ENCODE measurements around the gene RTN4RL1. TPM values are rescaled to one million over a fixed set of nuclear protein-coding genes. Genes with fewer than 3 reads are reported as not detected.

The RTN4RL1 gene
- total and polyA plus RNA-seq, 2 of the 4 experiments (the other 2 are of a cell fraction), result under 0.01 to 0.03 TPM

- in situ Hi-C loops (cut with MboI; ENCODE audit: low sequenced_read_pairs) (no loop called here), intact Hi-C loops (cut with micrococcal nuclease) (no loop called here), dilution Hi-C loops (cut with HindIII; ENCODE audit: low sequenced_read_pairs, unreplicated experiment) (no loop called here)
- Histone ChIP-seq H3K9me1 (ENCODE audit: insufficient read depth, low read length) (peaks cover 9% of the 10 kb centered on the region), H3K18ac (ENCODE audit: low read depth, low read length) (no peak overlapping the region), H4K20me1 (ENCODE audit: insufficient read depth, low read length) (no peaks in the 10 kb centered on the region), H3K4me1 (ENCODE audit: control insufficient read depth, insufficient read depth, low read length) (peaks cover 7% of the 10 kb centered on the region; the same call in 1 of the 2 replicates), H4K8ac (ENCODE audit: low read depth in 2 of 2, low read length in 2 of 2) (no peak overlapping the region), H3K9ac (ENCODE audit: low read depth, low read length) (no peak overlapping the region), H2BK120ac (ENCODE audit: low read depth, low read length) (0 out of 2 replicates have a peak overlapping the region, but pooled peaks have one; percentile 19), H3K14ac (replicated peaks; ENCODE audit: low read depth, low read length) (no peak overlapping the region), H3K27ac (ENCODE audit: insufficient read depth, low read length) (no peak overlapping the region), H2AK5ac (ENCODE audit: low read depth, low read length) (peak overlapping the region; percentile 0; the same call in 1 of the 2 replicates), H2BK15ac (ENCODE audit: low read depth, low read length) (peak overlapping the region; percentile 36; the same call in 1 of the 3 replicates), H2BK20ac (ENCODE audit: low read depth, low read length) (no peak overlapping the region), H3K36me3 (ENCODE audit: control insufficient read depth, insufficient read depth, low read length) (no peaks in the 10 kb centered on the region), H2BK5ac (ENCODE audit: low read depth, low read length, poor library complexity, severe bottlenecking) (no peak overlapping the region), H2AK9ac (replicated peaks; ENCODE audit: low read depth, low read length, poor library complexity) (no peak overlapping the region), H3K4ac (ENCODE audit: low read depth, low read length) (0 out of 2 replicates have a peak overlapping the region, but pooled peaks have one; percentile 19), H2AFZ (replicated peaks; ENCODE audit: low read length, poor library complexity) (peak overlapping the region; percentile 45), H4K5ac (ENCODE audit: low read depth, low read length) (no peak overlapping the region), H3K56ac (ENCODE audit: extremely low read depth, insufficient read depth, low read length) (no peak overlapping the region), H4K91ac (ENCODE audit: insufficient read depth, low read depth, low read length) (no peak overlapping the region), H3K9me3 (ENCODE audit: control insufficient read depth, insufficient read depth, low read length) (no peaks in the 10 kb centered on the region), H3K23ac (ENCODE audit: low read depth, low read length) (no peak overlapping the region), H3K27me3 (ENCODE audit: control insufficient read depth, insufficient read depth, low read length) (peaks cover 12% of the 10 kb centered on the region; the same call in 1 of the 2 replicates), H3K79me1 (ENCODE audit: low read depth in 1 of 2, low read length in 2 of 2) (no peaks in the 10 kb centered on the region), H3K4me3 (ENCODE audit: insufficient read depth, low read depth, low read length) (no peak overlapping the region), H3K4me2 (ENCODE audit: low read depth, low read length) (no peak overlapping the region)
- BruUV-seq (replicated peaks), result no TSS peak
- no peak for ATAC-seq (ENCODE audit: low read depth)
- ChIA-PET POLR2A (ENCODE audit: unreplicated experiment) (no interaction called here), CTCF (no interaction called here)
- DNase-seq, result no peak
- 88% methylated on average over 8 of the region's 18 CpGs; no CpG with 5 or more reads in 1 of the 2 experiments for WGBS, 2 experiments (ENCODE audit: extremely low coverage in 2 of 2, insufficient read length in 1 of 2)
- TF ChIP-seq POLR2A (IDR thresholded peaks at IDR 0.05; ENCODE audit: low read depth, low read length), result no peak
- no peak for TF ChIP-seq CTCF (conservative IDR thresholded peaks at IDR 0.05; ENCODE audit: low read depth, low read length)
- TF ChIP-seq MAZ (IDR thresholded peaks at IDR 0.05; ENCODE audit: borderline replicate concordance, low read depth, low read length), result no peak
- no peak for TF ChIP-seq RFX5 (IDR thresholded peaks at IDR 0.05; ENCODE audit: low read depth, low read length)
- no peak for TF ChIP-seq BHLHE40 (IDR thresholded peaks at IDR 0.05; ENCODE audit: low read depth, low read length)
- TF ChIP-seq MXI1 (IDR thresholded peaks at IDR 0.05; ENCODE audit: borderline replicate concordance, low read depth, low read length), result no peak
- TF ChIP-seq SMC3 (IDR thresholded peaks at IDR 0.05; ENCODE audit: low read depth, low read length), result no peak
- TF ChIP-seq CEBPB (IDR thresholded peaks at IDR 0.05; ENCODE audit: low read depth, low read length), result no peak
- no peak for TF ChIP-seq RCOR1 (IDR thresholded peaks at IDR 0.05; ENCODE audit: insufficient replicate concordance, low read length)
- TF ChIP-seq CHD1 (IDR thresholded peaks at IDR 0.05; ENCODE audit: low read depth, low read length), result no peak
- no peak for TF ChIP-seq NFE2L2 (IDR thresholded peaks at IDR 0.05; ENCODE audit: low read depth, low read length)
- TF ChIP-seq FOS (IDR thresholded peaks at IDR 0.05; ENCODE audit: low read depth, low read length), result no peak
- TF ChIP-seq USF2 (IDR thresholded peaks at IDR 0.05; ENCODE audit: low read depth, low read length), result no peak
- no peak for TF ChIP-seq ELK1 (IDR thresholded peaks at IDR 0.05; ENCODE audit: borderline replicate concordance, low read depth, low read length)
- TF ChIP-seq RAD21 (IDR thresholded peaks at IDR 0.05; ENCODE audit: low read length), result no peak
- TF ChIP-seq MAFK (IDR thresholded peaks at IDR 0.05; ENCODE audit: low read depth, low read length), result no peak
Observed at GRCh38 chr17:1986783-1987451, 38.2 kb downstream of the RTN4RL1 start.
